ENCODE results near the gene DCBLD2. TPM values are rescaled to one million over a fixed set of nuclear protein-coding genes. Genes with fewer than 3 reads are reported as not detected.

The DCBLD2 gene
- total and polyA plus RNA-seq, 2 donors (not counting 3 experiments of a cell fraction or from before 2014, with no cell fraction given) = 28.7 to 77.3 TPM

DNA sequence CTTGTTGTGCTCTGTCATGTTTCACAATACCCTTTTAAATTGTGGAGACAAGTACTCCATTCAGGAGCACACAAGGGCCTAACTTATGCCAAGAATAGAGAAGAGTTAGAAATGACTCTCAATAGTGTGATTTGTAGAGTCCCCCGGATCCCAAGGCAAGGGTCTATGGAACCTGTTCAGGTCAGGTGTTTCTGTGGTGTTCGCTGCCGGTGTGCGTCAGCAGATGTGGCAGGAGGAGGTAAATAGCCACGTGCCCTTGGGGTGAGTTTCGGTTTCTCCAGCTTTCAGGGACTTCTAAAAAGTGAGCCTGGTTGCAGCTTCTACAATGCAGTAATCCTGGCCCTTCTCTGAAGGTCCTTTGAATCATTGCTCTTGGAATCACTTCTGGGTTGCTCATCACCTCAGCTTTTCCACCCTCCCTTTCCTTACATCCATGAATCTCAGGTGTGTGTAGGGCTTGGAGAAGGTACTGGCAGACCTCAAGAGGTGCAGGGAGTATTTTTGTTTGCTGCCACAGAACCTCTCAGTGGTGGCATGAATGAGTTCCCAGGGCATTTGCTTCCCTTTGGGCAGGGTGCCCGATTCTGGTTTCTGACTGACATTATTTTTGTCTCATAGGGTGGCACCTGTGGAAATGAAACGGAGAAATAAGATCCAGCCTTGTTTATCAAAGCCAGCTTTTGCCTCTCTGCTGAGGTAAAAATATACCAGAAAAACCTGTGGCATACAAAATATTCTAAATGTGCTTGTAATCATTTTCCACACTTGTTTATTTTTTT is 131.0 kb downstream of the DCBLD2 start:
- Histone ChIP-seq H4K20me1 (replicated peaks; ENCODE audit: control insufficient read depth, extremely low read depth, insufficient read depth, low read length) (no peaks in the 10 kb centered on the region), H3K4me2 (ENCODE audit: insufficient read depth, low read length) (no peak overlapping the region), H3K79me2 (ENCODE audit: control insufficient read depth, insufficient read depth, low read length) (peaks cover 3% of the 10 kb centered on the region), H3K9me1 (replicated peaks; ENCODE audit: control insufficient read depth, extremely low read depth, insufficient read depth, low read length) (no peaks in the 10 kb centered on the region), H3K36me3 (ENCODE audit: control insufficient read depth in 2 of 2, extremely low read depth in 1 of 2, insufficient read depth in 2 of 2, low read length in 2 of 2) (peaks cover 0 to 14% of the 10 kb centered on the region in 2 experiments), H2AFZ (ENCODE audit: low read depth, low read length) (no peak overlapping the region), H3K27ac (ENCODE audit: insufficient read depth, low read depth, low read length) (no peak overlapping the region), H3K4me3 (replicated peaks in 1 of 3; ENCODE audit: insufficient read depth in 1 of 3, low read depth in 1 of 3, low read length in 3 of 3) (no peak overlapping the region), H3K4me1 (ENCODE audit: control insufficient read depth, extremely low read depth, insufficient read depth, low read length) (peaks cover 27% of the 10 kb centered on the region), H3K27me3 (ENCODE audit: control insufficient read depth in 2 of 2, insufficient read depth in 2 of 2, low read length in 2 of 2) (no peaks in the 10 kb centered on the region), H3K9ac (replicated peaks; ENCODE audit: extremely low read depth, insufficient read depth, low read length) (no peak overlapping the region), H3K9me3 (replicated peaks; ENCODE audit: control insufficient read depth, insufficient read depth, low read length) (no peaks in the 10 kb centered on the region)
- dilution Hi-C loops (cut with MboI; ENCODE audit: extremely low pct_ligation_motif_present, low sequenced_read_pairs) (no loop called here), intact Hi-C loops (cut with micrococcal nuclease) (no loop called here)
- DNase-seq (ENCODE audit: low read depth, low spot score) (no peak), FAIRE-seq (no peak)
- POLR2A ChIA-PET = no interaction called here
- CTCF ChIA-PET = interaction anchor here (1.3 to 3.0 kb wide), 2 partner anchors 9 to 168 kb away, joined by 4 to 9 read pairs; no protein-coding TSS in a partner anchor
- no TSS peak for BruUV-seq (replicated peaks)
- TF ChIP-seq, protein P1, sequence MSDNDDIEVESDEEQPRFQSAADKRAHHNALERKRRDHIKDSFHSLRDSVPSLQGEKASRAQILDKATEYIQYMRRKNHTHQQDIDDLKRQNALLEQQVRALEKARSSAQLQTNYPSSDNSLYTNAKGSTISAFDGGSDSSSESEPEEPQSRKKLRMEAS (IDR thresholded peaks at IDR 0.05; ENCODE audit: insufficient read depth, insufficient read length) = no peak
- no peak for TF ChIP-seq FOS (IDR thresholded peaks at IDR 0.05; ENCODE audit: borderline replicate concordance, insufficient read depth, low read length)
- TF ChIP-seq EZH2 (IDR thresholded peaks at IDR 0.05; ENCODE audit: borderline replicate concordance, low read depth, low read length, severe bottlenecking) = no peak
- no peak for TF ChIP-seq POLR2A (IDR thresholded peaks at IDR 0.05; ENCODE audit: low read depth, low read length)
- no peak for TF ChIP-seq GATA2 (IDR thresholded peaks at IDR 0.05; ENCODE audit: insufficient read depth, insufficient read length, low read depth, low read length)
- TF ChIP-seq JUN (IDR thresholded peaks at IDR 0.05; ENCODE audit: borderline replicate concordance, insufficient read depth, insufficient read length, low read depth) = no peak
- no peak for TF ChIP-seq POLR2AphosphoS5 (IDR thresholded peaks at IDR 0.05; ENCODE audit: insufficient read depth, low read depth, low read length)
- no peak for TF ChIP-seq CTCF (IDR thresholded peaks at IDR 0.05; ENCODE audit: extremely low read depth in 1 of 2, insufficient read depth in 1 of 2, low read depth in 1 of 2, low read length in 2 of 2)
- TF ChIP-seq MYC (IDR thresholded peaks at IDR 0.05; ENCODE audit: low read depth, low read length) = no peak
